ENCODE results near the gene RPH3AL. TPM values are rescaled to one million over a fixed set of nuclear protein-coding genes. Genes with fewer than 3 reads are reported as not detected.

Gene RPH3AL
- total and polyA plus RNA-seq, 10 of the 15 experiments (the other 5 are each of a cell fraction or from before 2014, with no cell fraction given) = 0.04 to 1.2 (median 0.47) TPM; not detected in 2

DNA sequence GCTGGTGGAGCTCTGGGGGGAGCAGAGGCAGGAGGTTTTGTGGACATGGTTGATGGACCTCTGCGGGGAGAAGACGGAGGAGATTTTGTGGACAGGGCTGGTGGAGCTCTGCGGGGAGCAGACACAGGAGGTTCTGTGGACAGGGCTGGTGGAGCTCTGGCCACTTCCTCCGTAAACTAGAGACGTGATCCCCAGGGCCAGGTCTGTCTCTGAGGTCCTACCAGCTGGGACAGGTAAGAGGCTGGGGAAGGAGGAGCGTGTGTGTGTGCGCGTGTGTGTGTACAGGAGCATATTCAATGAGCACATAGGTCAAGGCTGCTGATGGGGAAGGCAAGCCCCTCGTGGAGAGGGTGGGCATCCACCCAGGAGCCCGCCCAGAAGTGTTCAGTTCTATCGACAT is 20.6 kb downstream of the RPH3AL start:
- Histone ChIP-seq H3K79me2 (ENCODE audit: control insufficient read depth, insufficient read depth, low read length) (no peaks in the 10 kb centered on the region), H3K4me3 (no peak overlapping the region), H3K27me3 (replicated peaks in 1 of 2; ENCODE audit: control insufficient read depth in 2 of 2, insufficient read depth in 2 of 2, low read length in 1 of 2) (no peaks in the 10 kb centered on the region), H3K36me3 (ENCODE audit: control insufficient read depth in 2 of 2, insufficient read depth in 2 of 2, low read length in 1 of 2) (no peaks in the 10 kb centered on the region), H3K9ac (ENCODE audit: control insufficient read depth, insufficient read depth, low read length) (no peak overlapping the region), H2AFZ (ENCODE audit: control insufficient read depth, low read depth, low read length) (no peak overlapping the region), H3K4me2 (ENCODE audit: control insufficient read depth, insufficient read depth) (no peak overlapping the region), H4K20me1 (ENCODE audit: control insufficient read depth, insufficient read depth) (no peaks in the 10 kb centered on the region), H3K4me1 (ENCODE audit: control insufficient read depth, insufficient read depth, low read length) (no peaks in the 10 kb centered on the region), H3K9me3 (replicated peaks; ENCODE audit: control insufficient read depth, insufficient read depth, low read length) (no peaks in the 10 kb centered on the region), H3K27ac (ENCODE audit: control insufficient read depth, insufficient read depth) (no peak overlapping the region)
- CTCF ChIA-PET = no interaction called here
- intact Hi-C loops (cut with micrococcal nuclease; ENCODE audit: unreplicated experiment) (no loop called here), in situ Hi-C loops (cut with MboI) (no loop called here)
- ATAC-seq (no peak), DNase-seq (ENCODE audit: low read depth, low spot score) (no peak), FAIRE-seq (no peak)
- no peak for TF ChIP-seq MEF2B (IDR thresholded peaks at IDR 0.05; ENCODE audit: partially characterized antibody, poor library complexity, severe bottlenecking)
- TF ChIP-seq, protein P1, sequence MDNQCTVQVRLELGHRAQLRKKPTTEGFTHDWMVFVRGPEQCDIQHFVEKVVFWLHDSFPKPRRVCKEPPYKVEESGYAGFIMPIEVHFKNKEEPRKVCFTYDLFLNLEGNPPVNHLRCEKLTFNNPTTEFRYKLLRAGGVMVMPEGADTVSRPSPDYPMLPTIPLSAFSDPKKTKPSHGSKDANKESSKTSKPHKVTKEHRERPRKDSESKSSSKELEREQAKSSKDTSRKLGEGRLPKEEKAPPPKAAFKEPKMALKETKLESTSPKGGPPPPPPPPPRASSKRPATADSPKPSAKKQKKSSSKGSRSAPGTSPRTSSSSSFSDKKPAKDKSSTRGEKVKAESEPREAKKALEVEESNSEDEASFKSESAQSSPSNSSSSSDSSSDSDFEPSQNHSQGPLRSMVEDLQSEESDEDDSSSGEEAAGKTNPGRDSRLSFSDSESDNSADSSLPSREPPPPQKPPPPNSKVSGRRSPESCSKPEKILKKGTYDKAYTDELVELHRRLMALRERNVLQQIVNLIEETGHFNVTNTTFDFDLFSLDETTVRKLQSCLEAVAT (IDR thresholded peaks at IDR 0.05) = no peak
- TF ChIP-seq ZBED1 (IDR thresholded peaks at IDR 0.05; ENCODE audit: borderline replicate concordance) = no peak
- no peak for TF ChIP-seq NFYA (IDR thresholded peaks at IDR 0.05; ENCODE audit: borderline replicate concordance, low read depth, low read length)
- no peak for TF ChIP-seq HCFC1 (IDR thresholded peaks at IDR 0.05; ENCODE audit: low read length)
- no peak for TF ChIP-seq ETV6 (conservative IDR thresholded peaks at IDR 0.05 in 1 of 2, IDR thresholded peaks at IDR 0.05 in 1 of 2; ENCODE audit: borderline replicate concordance in 1 of 2, low read depth in 1 of 2)
- TF ChIP-seq CHD4 (IDR thresholded peaks at IDR 0.05) = no peak
- RAD21 ChIA-PET (ENCODE audit: unreplicated experiment) = no interaction called here
- POLR2A ChIA-PET = no interaction called here
- no TSS peak for BruUV-seq (replicated peaks)
- WGBS (ENCODE audit: insufficient coverage, insufficient replicate concordance, low lambda C conversion rate, missing lambda C conversion rate) = 56% methylated on average over 11 of the region's 11 CpGs
- SMC1A ChIA-PET (ENCODE audit: uncharacterized antibody, unreplicated experiment) = no interaction called here
